Aortic smooth muscle cell (primary cell): ENCODE data around the gene SLC6A14. TPM values are rescaled to one million over a fixed set of nuclear protein-coding genes. Genes with fewer than 3 reads are reported as not detected.

Experiments used
- total RNA-seq: library from RNA; depleted of rRNA; stranded (reverse); fragments of >200 nt; gene quantifications from 2 replicates; pipeline ENCODE4 v1.2.3, GENCODE V29; 2014

SLC6A14 gene
- total RNA-seq: not detected in 2 replicates

DNA sequence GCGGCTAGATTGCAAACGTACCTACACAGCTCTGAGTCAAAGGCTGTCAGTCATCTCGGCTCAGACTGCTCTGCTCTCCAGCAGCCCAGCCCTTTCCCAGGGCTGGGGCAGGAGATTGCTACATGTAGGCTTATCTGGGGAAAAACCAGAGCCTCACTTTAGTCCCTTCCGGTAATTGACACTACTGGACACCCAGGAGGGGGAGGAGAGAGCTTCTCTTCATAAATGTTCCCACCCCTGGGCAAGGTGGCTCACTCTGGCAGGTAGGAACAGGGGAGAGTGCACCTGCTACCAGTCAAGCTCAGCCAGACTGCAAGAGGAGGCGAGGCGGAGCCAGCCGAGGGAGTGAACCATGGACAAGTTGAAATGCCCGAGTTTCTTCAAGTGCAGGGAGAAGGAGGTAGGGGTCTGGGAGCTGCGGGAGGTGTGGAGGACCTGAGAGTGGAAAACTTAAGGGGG is at the start of gene SLC6A14:
Gene SLC6A14 (plus strand): TSS at position 249 of the 459 bp plus-strand sequence. CDS start 104 bp downstream, at position 353.

DNA sequence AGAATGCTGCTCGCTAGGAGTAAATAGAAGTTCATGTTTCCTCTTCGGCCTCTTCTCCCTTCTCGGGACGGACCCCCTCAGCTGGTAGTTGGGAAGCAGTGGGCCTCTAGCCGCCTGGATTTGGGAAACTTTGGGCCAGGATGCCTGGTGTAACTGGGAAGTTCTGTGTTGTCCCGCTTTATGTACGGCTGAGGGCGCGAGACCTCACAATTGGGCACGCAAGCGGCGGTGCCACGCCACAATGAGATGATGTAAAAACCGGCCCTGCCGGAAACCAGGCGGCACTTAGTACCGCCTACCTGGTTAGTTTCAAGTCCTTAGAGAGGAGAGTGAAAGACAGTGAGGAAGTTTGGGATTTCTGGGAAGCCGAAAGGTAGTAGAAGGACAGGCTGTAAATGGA is 26.4 kb downstream of the SLC6A14 start, which contains the start of gene CT83:
Gene CT83 (minus strand): TSS at position 155 of the 400 bp plus-strand sequence. CDS start 120 bp downstream, at position 35.

Other genes starting within 250 kb of the SLC6A14 start
- gene CT83, start 26.4 kb downstream of the SLC6A14 start, total RNA-seq: not detected in 2 replicates